HCT116 (cell line): ENCODE data around the gene RBM19. TPM values are rescaled to one million over a fixed set of nuclear protein-coding genes. Genes with fewer than 3 reads are reported as not detected.

ENCODE experiments used
- ATAC-seq: fragments of 200-7000 bp; cut with Tn5 transposase; 2 replicates; pipeline ENCODE4 v1.9.1; 2020; ENCODE audit warnings: mild to moderate bottlenecking, moderate library complexity
- BruUV-seq: library from RNA; stranded (reverse); fragments of 400-500 nt; replicated peaks from 2 replicates; lab custom pipeline; 2021; lab: Mats Ljungman, UMichigan
- CTCF ChIA-PET: fragments of 300-600 bp; sonication (Branson Sonifier 250); formaldehyde crosslinking; loops from one replicate; lab custom pipeline; 2021; ENCODE audit warnings: antibody characterized with exemption; lab: Charles Lee
- POLR2A ChIA-PET: fragments of 300-600, 350-600 bp; sonication (Branson Sonifier 250); formaldehyde crosslinking; loops from one replicate; lab custom pipeline; 2021; ENCODE audit warnings: antibody characterized with exemption; lab: Charles Lee
- RAD21 ChIA-PET, 2 experiments: fragments of 300-600 bp; sonication (Branson Sonifier 250); formaldehyde crosslinking; loops; one replicate each; lab custom pipeline; 2023; ENCODE audit warnings: low total read pairs in 2 of 2; ENCODE audit not compliant: uncharacterized antibody in 2 of 2, unreplicated experiment in 2 of 2, low non-redundant PET in 1 of 2; lab: Charles Lee
- DNase-seq: peaks from one replicate; pipeline ENCODE4 v3.0.0-alpha.2; 2010; ENCODE audit warnings: low read depth, low spot score
- H2AFZ ChIP-seq: fragments of 200-600 bp; shearing (Covaris generic), sonication (generic); 2 replicates; pipeline ENCODE4 v1.6.1; 2017; ENCODE audit warnings: low read depth, mixed run types, mixed read lengths, antibody characterized with exemption, low read length; ENCODE audit not compliant: poor library complexity, severe bottlenecking
- H3K27ac ChIP-seq: 2 replicates; pipeline ENCODE4 v1.5.1; 2012; ENCODE audit warnings: low read depth, low read length
- H3K27me3 ChIP-seq: fragments of 200-600 bp; sonication (generic); 2 replicates; pipeline ENCODE4 v1.6.1; 2016; ENCODE audit warnings: mixed run types, low read length, mixed read lengths; ENCODE audit not compliant: insufficient read depth
- H3K36me3 ChIP-seq, 2 experiments: fragments of 200-500 bp in 1 of 2; fragments of 200-600 bp in 1 of 2; sonication (Bioruptor generic) in 1 of 2; sonication (generic) in 1 of 2; 2 replicates each; pipeline versions ENCODE4 v1.5.1 to v1.6.1; 2014 to 2016; ENCODE audit warnings: low read length in 2 of 2, inconsistent platforms in 1 of 2, mixed read lengths in 1 of 2, mixed run types in 1 of 2; ENCODE audit not compliant: insufficient read depth in 2 of 2, control insufficient read depth in 1 of 2
- H3K4me1 ChIP-seq, 2 experiments: fragments of 200-600 bp in 1 of 2; sonication (generic) in 1 of 2; 2 replicates each; pipeline versions ENCODE4 v1.5.1 to v1.6.1; 2012 to 2017; ENCODE audit warnings: low read length in 2 of 2, inconsistent platforms in 1 of 2, mild to moderate bottlenecking in 1 of 2, mixed read lengths in 1 of 2, mixed run types in 1 of 2, moderate library complexity in 1 of 2; ENCODE audit not compliant: insufficient read depth in 2 of 2, control insufficient read depth in 1 of 2
- H3K4me2 ChIP-seq: fragments of 200-600 bp; sonication (generic); 2 replicates; pipeline ENCODE4 v1.6.1; 2017; ENCODE audit warnings: mixed run types, low read length, mixed read lengths
- H3K4me3 ChIP-seq, 2 experiments: fragments of 200-600 bp in 1 of 2; sonication (generic) in 1 of 2; replicated peaks in 1 of 2; 2 replicates each; pipeline ENCODE4 v1.5.1; 2011 to 2016; ENCODE audit warnings: low read length in 2 of 2, control low read depth in 1 of 2, low read depth in 1 of 2, mild to moderate bottlenecking in 1 of 2, mixed read lengths in 1 of 2, mixed run types in 1 of 2
- H3K79me2 ChIP-seq: fragments of 200-600 bp; sonication (generic); 2 replicates; pipeline ENCODE4 v1.6.1; 2017; ENCODE audit warnings: mild to moderate bottlenecking, mixed run types, low read length, moderate library complexity, mixed read lengths; ENCODE audit not compliant: insufficient read depth
- H3K9ac ChIP-seq: fragments of 200-600 bp; sonication (generic); 2 replicates; pipeline ENCODE4 v1.6.1; 2016; ENCODE audit warnings: low read length, mixed read lengths
- H3K9me2 ChIP-seq: fragments of 200-600 bp; sonication (generic), shearing (Covaris generic); 2 replicates; pipeline ENCODE4 v1.6.1; 2017; ENCODE audit warnings: mixed run types, mild to moderate bottlenecking, moderate library complexity; ENCODE audit not compliant: insufficient read depth
- H3K9me3 ChIP-seq, 2 experiments: fragments of 200-500 bp in 1 of 2; fragments of 200-600 bp in 1 of 2; sonication (Bioruptor generic) in 1 of 2; sonication (generic) in 1 of 2; 2 replicates each; pipeline ENCODE4 v1.6.1; 2014 to 2017; ENCODE audit warnings: low read length in 2 of 2, mixed read lengths in 2 of 2, inconsistent platforms in 1 of 2, low read depth in 1 of 2, mild to moderate bottlenecking in 1 of 2, mixed run types in 1 of 2, moderate library complexity in 1 of 2; ENCODE audit not compliant: control insufficient read depth in 1 of 2, insufficient read depth in 1 of 2
- H4K20me1 ChIP-seq: fragments of 200-600 bp; sonication (generic), shearing (Covaris generic); 2 replicates; pipeline ENCODE4 v1.6.1; 2017; ENCODE audit warnings: mixed run types, mild to moderate bottlenecking, moderate library complexity; ENCODE audit not compliant: insufficient read depth
- CBX3 ChIP-seq: IDR thresholded peaks from 2 replicates; pipeline ENCODE4 v1.6.1; 2012; ENCODE audit warnings: low read depth
- CEBPB ChIP-seq: IDR thresholded peaks from 2 replicates; pipeline ENCODE4 v1.6.1; 2012; ENCODE audit warnings: low read depth
- EGR1 ChIP-seq: IDR thresholded peaks from 2 replicates; pipeline ENCODE4 v1.6.1; 2012; ENCODE audit warnings: low read depth
- ELF1 ChIP-seq: IDR thresholded peaks from 2 replicates; pipeline ENCODE4 v1.6.1; 2012; ENCODE audit warnings: low read depth, borderline replicate concordance
- EZH2phosphoT487 ChIP-seq: fragments of 200-600 bp; IDR thresholded peaks from 2 replicates; pipeline ENCODE4 v1.6.1; 2018; ENCODE audit warnings: antibody characterized with exemption, borderline replicate concordance
- FOSL1 ChIP-seq: IDR thresholded peaks from 2 replicates; pipeline ENCODE4 v1.6.1; 2012; ENCODE audit warnings: low read depth
- JUND ChIP-seq: IDR thresholded peaks from 2 replicates; pipeline ENCODE4 v1.6.1; 2012
- MAX ChIP-seq: IDR thresholded peaks from 2 replicates; pipeline ENCODE4 v1.6.1; 2012
- POLR2AphosphoS5 ChIP-seq: IDR thresholded peaks from 2 replicates; pipeline ENCODE4 v1.6.1; 2011; ENCODE audit warnings: mild to moderate bottlenecking, low read depth, low read length, moderate library complexity
- RAD21 ChIP-seq: IDR thresholded peaks from 2 replicates; pipeline ENCODE4 v1.6.1; 2012; ENCODE audit warnings: low read depth, mild to moderate bottlenecking
- SP1 ChIP-seq: IDR thresholded peaks from 2 replicates; pipeline ENCODE4 v1.6.1; 2012; ENCODE audit warnings: low read depth
- SRF ChIP-seq: IDR thresholded peaks from 2 replicates; pipeline ENCODE4 v1.6.1; 2012; ENCODE audit warnings: low read depth
- TCF7L2 ChIP-seq: IDR thresholded peaks from 2 replicates; pipeline ENCODE4 v1.7.0; 2011; ENCODE audit warnings: borderline replicate concordance, inconsistent platforms; ENCODE audit not compliant: insufficient read depth, insufficient read length; ENCODE audit errors: extremely low read depth
- ZFX ChIP-seq: fragments of 450-650 bp; IDR thresholded peaks from 2 replicates; pipeline ENCODE4 v1.6.1; 2017
- ZNF274 ChIP-seq: fragments of 200-500 bp; sonication (Bioruptor generic); IDR thresholded peaks from 2 replicates; pipeline ENCODE4 v1.6.1; 2014; ENCODE audit warnings: mild to moderate bottlenecking, low read depth, low read length, inconsistent platforms
- intact Hi-C: fragments of 100-400 bp; cut with micrococcal nuclease; formaldehyde crosslinking; loops from 2 replicates; pipeline ENCODE4 v1.10.0; 2022
- total RNA-seq: library from RNA; stranded (reverse); gene quantifications from one replicate; pipeline ENCODE4 v1.2.1, GENCODE V29; 2021; ENCODE audit not compliant: unreplicated experiment
- TF ChIP-seq, protein P1 (sequence below): IDR thresholded peaks from 2 replicates; pipeline ENCODE4 v1.6.1; 2012
- TF ChIP-seq, protein P2 (sequence below): IDR thresholded peaks from 2 replicates; pipeline ENCODE4 v1.6.1; 2011; ENCODE audit warnings: mild to moderate bottlenecking, low read length, moderate library complexity; ENCODE audit not compliant: insufficient replicate concordance; ENCODE audit errors: extremely low read depth
- TF ChIP-seq, protein P3 (sequence below), 3 experiments: fragments of 200-600 bp in 1 of 3; sonication (generic) in 1 of 3; IDR thresholded peaks in 2 of 3; conservative IDR thresholded peaks in 1 of 3; 2 replicates each; pipeline ENCODE4 v1.5.1; 2012 to 2017; ENCODE audit warnings: low read depth in 2 of 3, low read length in 2 of 3, antibody characterized with exemption in 1 of 3, borderline replicate concordance in 1 of 3, control low read depth in 1 of 3, mild to moderate bottlenecking in 1 of 3, mixed read lengths in 1 of 3, mixed run types in 1 of 3, moderate library complexity in 1 of 3; ENCODE audit not compliant: insufficient read depth in 1 of 3

The RBM19 gene
- total RNA-seq, 1 experiment from 2014 or later = 30.7 TPM

GRCh38 chr12:113800201-113800600, 165.9 kb downstream of the RBM19 start:
- BruUV-seq = no TSS peak
- RAD21 ChIA-PET = no interaction called here

More at GRCh38 chr12:113800201-113800600, 165.9 kb downstream of the RBM19 start:
- CTCF ChIA-PET = no interaction called here
- ATAC-seq = no peak
- POLR2A ChIA-PET = no interaction called here
- Histone ChIP-seq H3K9me3 (no peaks in the 10 kb centered on the region), H3K4me2 (no peak overlapping the region), H3K27ac (no peak overlapping the region), H4K20me1 (no peaks in the 10 kb centered on the region), H3K36me3 (no peaks in the 10 kb centered on the region), H3K79me2 (no peaks in the 10 kb centered on the region), H2AFZ (no peak overlapping the region), H3K4me3 (no peak overlapping the region), H3K27me3 (no peaks in the 10 kb centered on the region), H3K4me1 (peaks cover 0 to 7% of the 10 kb centered on the region in 2 experiments; a peak in 2 of 4 replicates), H3K9ac (no peak overlapping the region), H3K9me2 (no peaks in the 10 kb centered on the region)
- no peak for TF ChIP-seq EGR1
- no peak for TF ChIP-seq ELF1
- TF ChIP-seq, protein P1, sequence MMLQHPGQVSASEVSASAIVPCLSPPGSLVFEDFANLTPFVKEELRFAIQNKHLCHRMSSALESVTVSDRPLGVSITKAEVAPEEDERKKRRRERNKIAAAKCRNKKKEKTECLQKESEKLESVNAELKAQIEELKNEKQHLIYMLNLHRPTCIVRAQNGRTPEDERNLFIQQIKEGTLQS = no peak
- no peak for TF ChIP-seq ZFX
- no peak for TF ChIP-seq SRF
- TF ChIP-seq FOSL1 = no peak
- no peak for TF ChIP-seq POLR2AphosphoS5
- TF ChIP-seq CBX3 = no peak
- TF ChIP-seq RAD21 = no peak
- TF ChIP-seq CEBPB = no peak
- TF ChIP-seq EZH2phosphoT487 = no peak
- TF ChIP-seq, protein P2, sequence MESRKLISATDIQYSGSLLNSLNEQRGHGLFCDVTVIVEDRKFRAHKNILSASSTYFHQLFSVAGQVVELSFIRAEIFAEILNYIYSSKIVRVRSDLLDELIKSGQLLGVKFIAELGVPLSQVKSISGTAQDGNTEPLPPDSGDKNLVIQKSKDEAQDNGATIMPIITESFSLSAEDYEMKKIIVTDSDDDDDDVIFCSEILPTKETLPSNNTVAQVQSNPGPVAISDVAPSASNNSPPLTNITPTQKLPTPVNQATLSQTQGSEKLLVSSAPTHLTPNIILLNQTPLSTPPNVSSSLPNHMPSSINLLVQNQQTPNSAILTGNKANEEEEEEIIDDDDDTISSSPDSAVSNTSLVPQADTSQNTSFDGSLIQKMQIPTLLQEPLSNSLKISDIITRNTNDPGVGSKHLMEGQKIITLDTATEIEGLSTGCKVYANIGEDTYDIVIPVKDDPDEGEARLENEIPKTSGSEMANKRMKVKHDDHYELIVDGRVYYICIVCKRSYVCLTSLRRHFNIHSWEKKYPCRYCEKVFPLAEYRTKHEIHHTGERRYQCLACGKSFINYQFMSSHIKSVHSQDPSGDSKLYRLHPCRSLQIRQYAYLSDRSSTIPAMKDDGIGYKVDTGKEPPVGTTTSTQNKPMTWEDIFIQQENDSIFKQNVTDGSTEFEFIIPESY = no peak
- no peak for TF ChIP-seq ZNF274
- TF ChIP-seq TCF7L2 = no peak
- no peak for TF ChIP-seq SP1
- no peak for TF ChIP-seq MAX
- TF ChIP-seq JUND = no peak
- TF ChIP-seq, protein P3, sequence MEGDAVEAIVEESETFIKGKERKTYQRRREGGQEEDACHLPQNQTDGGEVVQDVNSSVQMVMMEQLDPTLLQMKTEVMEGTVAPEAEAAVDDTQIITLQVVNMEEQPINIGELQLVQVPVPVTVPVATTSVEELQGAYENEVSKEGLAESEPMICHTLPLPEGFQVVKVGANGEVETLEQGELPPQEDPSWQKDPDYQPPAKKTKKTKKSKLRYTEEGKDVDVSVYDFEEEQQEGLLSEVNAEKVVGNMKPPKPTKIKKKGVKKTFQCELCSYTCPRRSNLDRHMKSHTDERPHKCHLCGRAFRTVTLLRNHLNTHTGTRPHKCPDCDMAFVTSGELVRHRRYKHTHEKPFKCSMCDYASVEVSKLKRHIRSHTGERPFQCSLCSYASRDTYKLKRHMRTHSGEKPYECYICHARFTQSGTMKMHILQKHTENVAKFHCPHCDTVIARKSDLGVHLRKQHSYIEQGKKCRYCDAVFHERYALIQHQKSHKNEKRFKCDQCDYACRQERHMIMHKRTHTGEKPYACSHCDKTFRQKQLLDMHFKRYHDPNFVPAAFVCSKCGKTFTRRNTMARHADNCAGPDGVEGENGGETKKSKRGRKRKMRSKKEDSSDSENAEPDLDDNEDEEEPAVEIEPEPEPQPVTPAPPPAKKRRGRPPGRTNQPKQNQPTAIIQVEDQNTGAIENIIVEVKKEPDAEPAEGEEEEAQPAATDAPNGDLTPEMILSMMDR (IDR thresholded peaks at IDR 0.05 in 2 of 3, conservative IDR thresholded peaks at IDR 0.05 in 1 of 3; ENCODE audit: borderline replicate concordance in 1 of 3, insufficient read depth in 1 of 3, low read depth in 2 of 3, low read length in 2 of 3) = no peak
- intact Hi-C loops = no loop called here
- DNase-seq = no peak
